ENCODE results near the gene LINGO1. TPM values are rescaled to one million over a fixed set of nuclear protein-coding genes. Genes with fewer than 3 reads are reported as not detected.
A peak's percentile ranks its signal among the peaks of the same experiment; 100 is the strongest.

LINGO1 gene
- total and polyA plus RNA-seq, 9 of the 15 experiments (the other 6 are each of a cell fraction or from before 2014, with no cell fraction given), result 0.07 to 15.3 (median 2.1) TPM

DNA sequence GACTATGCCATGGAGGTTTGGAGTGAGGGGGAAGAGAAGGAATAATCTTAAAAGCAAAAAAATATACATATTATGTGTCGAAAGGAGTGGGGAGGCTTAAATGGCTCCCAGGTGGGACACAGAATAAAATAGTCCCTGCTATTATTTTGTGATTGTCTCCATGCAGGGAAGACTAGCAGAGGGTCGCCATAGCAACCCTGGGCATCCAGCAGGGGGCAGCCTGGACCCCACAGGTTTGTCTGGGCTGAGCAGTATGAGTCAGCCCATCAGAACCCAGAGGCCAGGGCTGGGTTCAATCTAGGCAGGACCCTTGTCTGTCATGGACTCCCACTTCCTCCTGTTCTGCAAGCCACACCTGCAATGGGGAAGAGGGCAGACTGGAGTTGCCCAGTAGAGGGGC is 17.6 kb upstream of the LINGO1 start (continued):
- TF ChIP-seq ILK (tag; IDR thresholded peaks at IDR 0.05; ENCODE audit: borderline replicate concordance, low read depth), result no peak
- peak; percentile 91 for TF ChIP-seq RFX1 (IDR thresholded peaks at IDR 0.05)
- TF ChIP-seq SNIP1 (IDR thresholded peaks at IDR 0.05; ENCODE audit: low read depth), result no peak
- TF ChIP-seq, protein P1, sequence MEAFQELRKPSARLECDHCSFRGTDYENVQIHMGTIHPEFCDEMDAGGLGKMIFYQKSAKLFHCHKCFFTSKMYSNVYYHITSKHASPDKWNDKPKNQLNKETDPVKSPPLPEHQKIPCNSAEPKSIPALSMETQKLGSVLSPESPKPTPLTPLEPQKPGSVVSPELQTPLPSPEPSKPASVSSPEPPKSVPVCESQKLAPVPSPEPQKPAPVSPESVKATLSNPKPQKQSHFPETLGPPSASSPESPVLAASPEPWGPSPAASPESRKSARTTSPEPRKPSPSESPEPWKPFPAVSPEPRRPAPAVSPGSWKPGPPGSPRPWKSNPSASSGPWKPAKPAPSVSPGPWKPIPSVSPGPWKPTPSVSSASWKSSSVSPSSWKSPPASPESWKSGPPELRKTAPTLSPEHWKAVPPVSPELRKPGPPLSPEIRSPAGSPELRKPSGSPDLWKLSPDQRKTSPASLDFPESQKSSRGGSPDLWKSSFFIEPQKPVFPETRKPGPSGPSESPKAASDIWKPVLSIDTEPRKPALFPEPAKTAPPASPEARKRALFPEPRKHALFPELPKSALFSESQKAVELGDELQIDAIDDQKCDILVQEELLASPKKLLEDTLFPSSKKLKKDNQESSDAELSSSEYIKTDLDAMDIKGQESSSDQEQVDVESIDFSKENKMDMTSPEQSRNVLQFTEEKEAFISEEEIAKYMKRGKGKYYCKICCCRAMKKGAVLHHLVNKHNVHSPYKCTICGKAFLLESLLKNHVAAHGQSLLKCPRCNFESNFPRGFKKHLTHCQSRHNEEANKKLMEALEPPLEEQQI (IDR thresholded peaks at IDR 0.05), result no peak
- no peak for TF ChIP-seq ZBTB17 (CRISPR knock-in tag; IDR thresholded peaks at IDR 0.05)
- TF ChIP-seq PHF20 (IDR thresholded peaks at IDR 0.05; ENCODE audit: partially characterized antibody), result no peak
- TF ChIP-seq SMC3 (conservative IDR thresholded peaks at IDR 0.05; ENCODE audit: insufficient read depth, low read depth, low read length), result 0 out of 2 replicates have a peak, but pooled peaks have one; percentile 22
- TF ChIP-seq XRCC3 (IDR thresholded peaks at IDR 0.05), result no peak
- TF ChIP-seq, protein P2, sequence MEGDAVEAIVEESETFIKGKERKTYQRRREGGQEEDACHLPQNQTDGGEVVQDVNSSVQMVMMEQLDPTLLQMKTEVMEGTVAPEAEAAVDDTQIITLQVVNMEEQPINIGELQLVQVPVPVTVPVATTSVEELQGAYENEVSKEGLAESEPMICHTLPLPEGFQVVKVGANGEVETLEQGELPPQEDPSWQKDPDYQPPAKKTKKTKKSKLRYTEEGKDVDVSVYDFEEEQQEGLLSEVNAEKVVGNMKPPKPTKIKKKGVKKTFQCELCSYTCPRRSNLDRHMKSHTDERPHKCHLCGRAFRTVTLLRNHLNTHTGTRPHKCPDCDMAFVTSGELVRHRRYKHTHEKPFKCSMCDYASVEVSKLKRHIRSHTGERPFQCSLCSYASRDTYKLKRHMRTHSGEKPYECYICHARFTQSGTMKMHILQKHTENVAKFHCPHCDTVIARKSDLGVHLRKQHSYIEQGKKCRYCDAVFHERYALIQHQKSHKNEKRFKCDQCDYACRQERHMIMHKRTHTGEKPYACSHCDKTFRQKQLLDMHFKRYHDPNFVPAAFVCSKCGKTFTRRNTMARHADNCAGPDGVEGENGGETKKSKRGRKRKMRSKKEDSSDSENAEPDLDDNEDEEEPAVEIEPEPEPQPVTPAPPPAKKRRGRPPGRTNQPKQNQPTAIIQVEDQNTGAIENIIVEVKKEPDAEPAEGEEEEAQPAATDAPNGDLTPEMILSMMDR (IDR thresholded peaks at IDR 0.05 in 2 of 3, conservative IDR thresholded peaks at IDR 0.05 in 1 of 3; ENCODE audit: insufficient read depth in 2 of 3, low read depth in 1 of 3, low read length in 3 of 3), result peak; percentile 56 to 66 (median 65)
- TF ChIP-seq, protein P3, sequence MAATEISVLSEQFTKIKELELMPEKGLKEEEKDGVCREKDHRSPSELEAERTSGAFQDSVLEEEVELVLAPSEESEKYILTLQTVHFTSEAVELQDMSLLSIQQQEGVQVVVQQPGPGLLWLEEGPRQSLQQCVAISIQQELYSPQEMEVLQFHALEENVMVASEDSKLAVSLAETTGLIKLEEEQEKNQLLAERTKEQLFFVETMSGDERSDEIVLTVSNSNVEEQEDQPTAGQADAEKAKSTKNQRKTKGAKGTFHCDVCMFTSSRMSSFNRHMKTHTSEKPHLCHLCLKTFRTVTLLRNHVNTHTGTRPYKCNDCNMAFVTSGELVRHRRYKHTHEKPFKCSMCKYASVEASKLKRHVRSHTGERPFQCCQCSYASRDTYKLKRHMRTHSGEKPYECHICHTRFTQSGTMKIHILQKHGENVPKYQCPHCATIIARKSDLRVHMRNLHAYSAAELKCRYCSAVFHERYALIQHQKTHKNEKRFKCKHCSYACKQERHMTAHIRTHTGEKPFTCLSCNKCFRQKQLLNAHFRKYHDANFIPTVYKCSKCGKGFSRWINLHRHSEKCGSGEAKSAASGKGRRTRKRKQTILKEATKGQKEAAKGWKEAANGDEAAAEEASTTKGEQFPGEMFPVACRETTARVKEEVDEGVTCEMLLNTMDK (IDR thresholded peaks at IDR 0.05; ENCODE audit: borderline replicate concordance, insufficient read depth, low read depth, low read length, poor library complexity, severe bottlenecking), result peak; percentile 44
- TF ChIP-seq ZBTB7A (IDR thresholded peaks at IDR 0.05; ENCODE audit: borderline replicate concordance, control insufficient read depth, low read depth, low read length), result peak; percentile 35; the same call in 1 of the 2 replicates
